ENCODE measurements around the gene RNASE1.

- TF ChIP-seq CTCF (IDR thresholded peaks at IDR 0.05) (no peak), POLR2A (IDR thresholded peaks at IDR 0.05) (no peak)
Observed at GRCh38 chr14:20841096-20841495, 38.5 kb upstream of the RNASE1 start.
